Cardiac muscle cell (in vitro differentiated cells and primary cell): ENCODE data around the gene UTP3. TPM values are rescaled to one million over a fixed set of nuclear protein-coding genes. Genes with fewer than 3 reads are reported as not detected.
"Not testable (repeated sequence)": the region's sequence is repeated elsewhere in the genome, so short reads cannot be mapped to it uniquely, and the experiment has no call there.

Source experiments
- DNase-seq, 2 donors: peaks; one replicate each; pipeline versions ENCODE4 v3.0.0 to v3.0.0-alpha.2; 2010 to 2017; ENCODE audit warnings: low read depth in 1 of 2, low spot score in 1 of 2
- H3K27ac ChIP-seq: fragments of 200-600 bp; sonication (generic); 2 replicates; pipeline ENCODE4 v1.5.1; 2016
- H3K27me3 ChIP-seq: fragments of 200-600 bp; sonication (generic); 2 replicates; pipeline ENCODE4 v1.6.0; 2016; ENCODE audit warnings: control low read depth
- H3K36me3 ChIP-seq: fragments of 200-600 bp; sonication (generic); 2 replicates; pipeline ENCODE4 v1.5.1; 2016; ENCODE audit warnings: control low read depth
- H3K4me1 ChIP-seq: fragments of 200-600 bp; sonication (generic); 2 replicates; pipeline ENCODE4 v1.8.1; 2017; ENCODE audit warnings: low read depth, mild to moderate bottlenecking, mixed run types
- H3K4me3 ChIP-seq: fragments of 200-600 bp; sonication (generic); 2 replicates; pipeline ENCODE4 v1.5.1; 2016; ENCODE audit warnings: mild to moderate bottlenecking
- H3K9me3 ChIP-seq: fragments of 200-600 bp; sonication (generic); 2 replicates; pipeline ENCODE4 v1.5.1; 2017; ENCODE audit warnings: low read depth, mild to moderate bottlenecking, control low read depth
- polyA plus RNA-seq: library from polyadenylated mRNA; unstranded; fragments of >200 nt; fragmentation: Nextera tagmentation; extraction: Ambion mirVana; gene quantifications from 2 replicates; pipeline ENCODE4 v1.2.1, GENCODE V29; 2016
- total RNA-seq: library from RNA; depleted of rRNA; stranded (reverse); fragments of >200 nt; gene quantifications from 2 replicates; pipeline ENCODE4 v1.2.3, GENCODE V29; 2016
- TF ChIP-seq, protein P1 (sequence below): IDR thresholded peaks from 2 replicates; pipeline ENCODE4 v1.5.1; 2012; ENCODE audit warnings: low read depth, mild to moderate bottlenecking, low read length

Gene UTP3
- total and polyA plus RNA-seq, 2 experiments from 2014 or later, result 15.5 to 18.4 TPM

DNA sequence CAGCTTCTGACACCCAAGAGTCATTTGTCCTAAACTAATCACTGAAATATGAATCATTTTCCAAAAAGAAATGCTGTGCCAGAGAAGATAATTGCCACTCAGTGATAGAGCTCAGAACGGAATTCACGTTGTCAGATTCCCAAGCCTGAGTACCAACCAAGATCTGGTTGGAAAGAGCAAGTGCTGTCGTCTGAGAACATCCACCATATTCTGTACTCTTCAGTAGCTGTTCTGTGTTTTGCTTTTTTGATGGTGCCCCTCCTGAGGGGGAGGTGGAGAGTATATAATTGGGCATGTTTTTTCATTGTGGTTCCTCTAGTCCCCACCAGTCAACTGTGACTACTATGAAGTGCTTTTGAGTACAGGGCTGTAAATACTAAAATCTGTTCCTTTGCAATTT lies 46.6 kb downstream of the UTP3 start:
- DNase-seq, result no peak
- peak overlapping the region; percentile 84 for H3K27ac ChIP-seq
- H3K4me1 ChIP-seq, result peaks cover 9% of the 10 kb centered on the region
- no peaks in the 10 kb centered on the region for H3K9me3 ChIP-seq
- H3K27me3 ChIP-seq, result no peaks in the 10 kb centered on the region
- no peak overlapping the region for H3K4me3 ChIP-seq
- TF ChIP-seq, protein P1, sequence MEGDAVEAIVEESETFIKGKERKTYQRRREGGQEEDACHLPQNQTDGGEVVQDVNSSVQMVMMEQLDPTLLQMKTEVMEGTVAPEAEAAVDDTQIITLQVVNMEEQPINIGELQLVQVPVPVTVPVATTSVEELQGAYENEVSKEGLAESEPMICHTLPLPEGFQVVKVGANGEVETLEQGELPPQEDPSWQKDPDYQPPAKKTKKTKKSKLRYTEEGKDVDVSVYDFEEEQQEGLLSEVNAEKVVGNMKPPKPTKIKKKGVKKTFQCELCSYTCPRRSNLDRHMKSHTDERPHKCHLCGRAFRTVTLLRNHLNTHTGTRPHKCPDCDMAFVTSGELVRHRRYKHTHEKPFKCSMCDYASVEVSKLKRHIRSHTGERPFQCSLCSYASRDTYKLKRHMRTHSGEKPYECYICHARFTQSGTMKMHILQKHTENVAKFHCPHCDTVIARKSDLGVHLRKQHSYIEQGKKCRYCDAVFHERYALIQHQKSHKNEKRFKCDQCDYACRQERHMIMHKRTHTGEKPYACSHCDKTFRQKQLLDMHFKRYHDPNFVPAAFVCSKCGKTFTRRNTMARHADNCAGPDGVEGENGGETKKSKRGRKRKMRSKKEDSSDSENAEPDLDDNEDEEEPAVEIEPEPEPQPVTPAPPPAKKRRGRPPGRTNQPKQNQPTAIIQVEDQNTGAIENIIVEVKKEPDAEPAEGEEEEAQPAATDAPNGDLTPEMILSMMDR, result no peak
- no peaks in the 10 kb centered on the region for H3K36me3 ChIP-seq

DNA sequence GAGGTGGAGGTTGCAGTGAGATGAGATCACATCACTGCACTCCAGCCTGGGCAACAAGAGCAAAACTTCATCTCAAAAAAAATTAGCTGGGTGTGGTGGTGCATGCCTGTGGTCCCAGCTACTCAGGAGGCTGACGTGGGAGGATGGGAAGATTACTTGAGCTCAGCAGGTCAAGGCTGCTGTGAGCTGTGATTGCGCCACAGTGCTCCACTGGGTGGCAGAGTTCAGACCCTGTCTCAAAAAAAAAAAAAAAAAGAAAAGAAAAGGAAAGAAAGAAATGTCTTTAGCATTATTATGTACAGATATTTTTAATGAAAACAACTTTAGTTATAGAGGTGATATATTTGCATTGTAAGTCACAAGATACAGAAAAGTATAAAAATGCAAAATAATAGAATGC lies 47.6 kb downstream of the UTP3 start:
- TF ChIP-seq, protein P1, result peak; percentile 23
- H3K4me3 ChIP-seq, H3K4me1 ChIP-seq: not testable (repeated sequence)

DNA sequence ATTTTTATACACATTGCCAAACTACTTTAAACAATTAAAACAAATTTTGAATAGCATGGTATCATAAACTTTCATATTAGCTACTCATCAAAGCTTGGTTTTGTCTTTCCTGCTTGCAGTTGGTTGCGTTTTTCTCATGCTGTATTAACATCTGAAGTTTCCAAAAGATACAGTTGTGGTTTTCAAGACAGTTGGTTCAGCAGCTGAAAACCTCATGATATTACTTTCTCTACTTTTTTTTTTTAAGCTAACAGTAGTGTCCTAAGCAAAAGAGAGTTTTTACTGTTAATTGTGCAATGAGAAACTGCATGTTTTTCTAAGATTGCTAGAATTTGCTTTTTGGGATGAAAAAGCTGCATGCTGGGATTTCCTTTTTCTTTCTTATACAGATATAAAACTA lies 48.7 kb downstream of the UTP3 start:
- Histone ChIP-seq H3K27ac (no peak overlapping the region), H3K9me3 (no peaks in the 10 kb centered on the region), H3K4me3 (no peak overlapping the region), H3K27me3 (no peaks in the 10 kb centered on the region), H3K4me1 (peaks cover 18% of the 10 kb centered on the region), H3K36me3 (no peaks in the 10 kb centered on the region)
- TF ChIP-seq, protein P1, result no peak
- peak in 1 of 2 donors; percentile 37 for DNase-seq

More for the DNA sequence above, 47.6 kb downstream of the UTP3 start:
- H3K27ac ChIP-seq, H3K36me3 ChIP-seq, H3K27me3 ChIP-seq, H3K9me3 ChIP-seq: not testable (repeated sequence)
- DNase-seq, result peak in 1 of 2 donors; percentile 85

DNA sequence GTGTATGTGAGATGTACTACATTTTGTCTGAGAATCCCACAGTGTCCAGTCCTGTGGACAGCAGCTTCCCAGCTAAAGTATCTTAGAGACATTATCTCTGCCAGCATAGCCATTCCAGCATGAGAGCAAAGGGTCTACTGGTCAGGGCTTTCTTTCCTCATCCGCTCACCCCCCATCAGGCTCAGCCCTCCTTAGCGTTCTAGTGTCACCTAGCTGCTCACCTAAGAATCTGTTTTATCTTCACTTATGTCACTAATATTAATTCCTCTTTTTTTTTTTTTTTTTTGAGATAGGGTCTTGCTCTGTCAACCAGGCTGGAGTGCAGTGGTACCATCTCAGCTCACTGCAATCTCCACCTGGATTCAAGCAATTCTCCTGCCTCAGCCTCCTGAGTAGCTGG lies 49.1 kb downstream of the UTP3 start:
- no peak for DNase-seq
- Histone ChIP-seq H3K9me3 (no peaks in the 10 kb centered on the region), H3K27ac (no peak overlapping the region), H3K4me3 (no peak overlapping the region), H3K4me1 (peaks cover 20% of the 10 kb centered on the region), H3K36me3 (no peaks in the 10 kb centered on the region), H3K27me3 (no peaks in the 10 kb centered on the region)
- TF ChIP-seq, protein P1, result no peak

DNA sequence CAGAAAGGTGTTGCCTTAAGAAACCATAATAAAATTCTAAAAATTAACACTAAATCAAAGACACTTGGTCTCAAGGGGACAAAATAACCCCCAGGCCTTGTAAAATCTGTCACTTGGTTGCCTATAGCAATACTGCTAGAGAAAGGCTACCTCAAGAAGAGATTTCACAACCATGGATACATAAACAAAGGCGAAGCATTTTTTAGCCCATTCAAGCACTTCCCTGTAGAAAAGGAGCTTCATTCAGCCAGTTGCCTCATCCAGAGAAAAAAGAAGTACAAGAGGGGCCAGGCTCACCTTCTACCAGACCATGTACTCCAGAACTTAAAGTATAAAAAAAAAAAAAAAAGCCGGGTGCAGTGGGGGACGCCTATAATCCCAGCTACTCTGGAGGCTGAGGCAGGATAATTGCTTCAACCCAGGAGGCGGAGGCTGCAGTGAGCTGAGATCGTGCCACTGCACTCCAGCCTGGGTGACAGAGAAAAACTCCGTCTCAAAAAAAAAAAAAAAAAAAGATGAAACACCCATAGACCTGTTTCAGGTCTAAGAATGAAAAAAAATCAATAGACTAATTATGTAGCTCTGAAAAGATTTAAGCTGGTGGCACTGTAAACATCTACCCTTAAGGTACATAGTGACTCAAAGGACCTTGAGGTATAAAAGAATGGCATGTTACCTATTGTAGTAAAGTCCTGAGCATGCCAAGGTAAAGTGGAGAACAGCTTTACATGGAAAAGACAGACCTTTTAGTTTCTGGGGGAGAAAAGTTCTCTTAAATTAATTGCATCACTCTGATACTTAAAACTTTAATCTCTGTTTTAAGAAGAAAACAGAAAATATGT lies 51.4 kb downstream of the UTP3 start:
- H3K4me1 ChIP-seq, result peaks cover 13% of the 10 kb centered on the region
- H3K27me3 ChIP-seq, result no peaks in the 10 kb centered on the region
- no peak overlapping the region for H3K4me3 ChIP-seq
- no peak overlapping the region for H3K27ac ChIP-seq
- H3K9me3 ChIP-seq, result no peaks in the 10 kb centered on the region
- DNase-seq, result no peak
- TF ChIP-seq, protein P1, result no peak
- no peaks in the 10 kb centered on the region for H3K36me3 ChIP-seq

Other genes with a start within 250 kb of the UTP3 start
- gene MUC7, start 216.3 kb upstream of the UTP3 start, total RNA-seq, result not detected in 2 replicates
- not detected in 2 replicates for gene MUC7, start 216.3 kb upstream of the UTP3 start, polyA plus RNA-seq
- gene AMTN, start 170.0 kb upstream of the UTP3 start, total RNA-seq, result not detected in 2 replicates
- gene AMTN, start 170.0 kb upstream of the UTP3 start, polyA plus RNA-seq, result 0.53 TPM in 1 of 2 replicates, not detected in the other
- not detected in 2 replicates for gene AMBN, start 96.3 kb upstream of the UTP3 start, total RNA-seq
- gene AMBN, start 96.3 kb upstream of the UTP3 start, polyA plus RNA-seq, result not detected in 2 replicates
- under 0.01 TPM in 1 of 2 replicates, not detected in the other for gene ENAM, start 59.8 kb upstream of the UTP3 start, total RNA-seq
- not detected in 2 replicates for gene ENAM, start 59.8 kb upstream of the UTP3 start, polyA plus RNA-seq
- gene JCHAIN, start 22.0 kb upstream of the UTP3 start, total RNA-seq, result not detected in 2 replicates
- gene JCHAIN, start 22.0 kb upstream of the UTP3 start, polyA plus RNA-seq, result 0.61 TPM in 1 of 2 replicates, not detected in the other
- 31.0 and 43.7 TPM in 2 replicates for gene RUFY3, start 33.4 kb downstream of the UTP3 start, total RNA-seq
- gene RUFY3, start 33.4 kb downstream of the UTP3 start, polyA plus RNA-seq, result 28.1 and 35.2 TPM in 2 replicates
- gene GRSF1, start 151.4 kb downstream of the UTP3 start, total RNA-seq, result 84.9 and 90.3 TPM in 2 replicates
- gene GRSF1, start 151.4 kb downstream of the UTP3 start, polyA plus RNA-seq, result 153 and 185 TPM in 2 replicates
- gene MOB1B, start 213.8 kb downstream of the UTP3 start, total RNA-seq, result 9.1 and 22.8 TPM in 2 replicates
- gene MOB1B, start 213.8 kb downstream of the UTP3 start, polyA plus RNA-seq, result 11.1 and 19.3 TPM in 2 replicates